IMR-90 (cell line): ENCODE results near the gene KANSL1L. TPM values are rescaled to one million over a fixed set of nuclear protein-coding genes. Genes with fewer than 3 reads are reported as not detected.

Experiments used
- ATAC-seq: fragments of 200-7000 bp; cut with Tn5 transposase; 2 replicates; pipeline ENCODE4 v1.9.1; 2020; ENCODE audit warnings: low read depth, mild to moderate bottlenecking, moderate library complexity
- BruUV-seq: library from RNA; stranded (reverse); fragments of 400-500 nt; replicated peaks from 2 replicates; lab custom pipeline; 2021; lab: Mats Ljungman, UMichigan
- CTCF ChIA-PET: fragments of 300-600 bp; formaldehyde crosslinking; extraction: SDS; loops from one replicate; lab custom pipeline; 2021; ENCODE audit warnings: antibody characterized with exemption; lab: Yijun Ruan, JAX
- POLR2A ChIA-PET: fragments of 300-600 bp; sonication (Branson Sonifier 250); formaldehyde crosslinking; loops from one replicate; lab custom pipeline; 2022; ENCODE audit warnings: antibody characterized with exemption; ENCODE audit not compliant: unreplicated experiment; lab: Charles Lee
- DNase-seq: peaks from one replicate; pipeline ENCODE4 v3.0.0; 2013
- H2AFZ ChIP-seq: replicated peaks from 2 replicates; pipeline ENCODE3; 2013; ENCODE audit warnings: low read length, mild to moderate bottlenecking; ENCODE audit not compliant: poor library complexity
- H2AK5ac ChIP-seq: 2 replicates; pipeline ENCODE4 v1.6.1; 2013; ENCODE audit warnings: low read depth, low read length, inconsistent platforms
- H2AK9ac ChIP-seq: replicated peaks from 2 replicates; pipeline ENCODE3; 2013; ENCODE audit warnings: mild to moderate bottlenecking, low read depth, low read length, moderate library complexity; ENCODE audit not compliant: poor library complexity
- H2BK120ac ChIP-seq: 2 replicates; pipeline ENCODE4 v1.6.1; 2013; ENCODE audit warnings: low read depth, low read length, inconsistent platforms
- H2BK15ac ChIP-seq: 3 replicates; pipeline ENCODE4 v1.6.1; 2013; ENCODE audit warnings: low read depth, low read length, inconsistent platforms
- H2BK20ac ChIP-seq: 2 replicates; pipeline ENCODE4 v1.6.1; 2013; ENCODE audit warnings: low read depth, mild to moderate bottlenecking, inconsistent platforms, low read length, moderate library complexity
- H2BK5ac ChIP-seq: 2 replicates; pipeline ENCODE4 v1.6.1; 2013; ENCODE audit warnings: mild to moderate bottlenecking, low read depth, low read length, inconsistent platforms; ENCODE audit not compliant: poor library complexity, severe bottlenecking
- H3K14ac ChIP-seq: replicated peaks from 2 replicates; pipeline ENCODE4 v1.6.1; 2013; ENCODE audit warnings: low read depth, low read length, inconsistent platforms
- H3K18ac ChIP-seq: 2 replicates; pipeline ENCODE4 v1.6.1; 2013; ENCODE audit warnings: low read depth, low read length, control low read depth
- H3K23ac ChIP-seq: 2 replicates; pipeline ENCODE4 v1.6.1; 2013; ENCODE audit warnings: low read depth, low read length, inconsistent platforms
- H3K27ac ChIP-seq: 2 replicates; pipeline ENCODE4 v1.5.1; 2013; ENCODE audit warnings: mild to moderate bottlenecking, control low read depth, low read length; ENCODE audit not compliant: insufficient read depth
- H3K27me3 ChIP-seq: 2 replicates; pipeline ENCODE4 v1.6.1; 2013; ENCODE audit warnings: low read length; ENCODE audit not compliant: control insufficient read depth, insufficient read depth
- H3K36me3 ChIP-seq: 2 replicates; pipeline ENCODE4 v1.6.1; 2013; ENCODE audit warnings: low read length, mixed read lengths; ENCODE audit not compliant: control insufficient read depth, insufficient read depth
- H3K4ac ChIP-seq: 2 replicates; pipeline ENCODE4 v1.6.1; 2013; ENCODE audit warnings: low read depth, low read length, inconsistent platforms
- H3K4me1 ChIP-seq: 2 replicates; pipeline ENCODE4 v1.6.1; 2013; ENCODE audit warnings: low read length, mixed read lengths; ENCODE audit not compliant: control insufficient read depth, insufficient read depth
- H3K4me2 ChIP-seq: 2 replicates; pipeline ENCODE4 v1.6.1; 2013; ENCODE audit warnings: low read depth, mild to moderate bottlenecking, control low read depth, low read length, moderate library complexity
- H3K4me3 ChIP-seq: 2 replicates; pipeline ENCODE4 v1.5.1; 2013; ENCODE audit warnings: low read depth, mild to moderate bottlenecking, control low read depth, low read length, moderate library complexity; ENCODE audit not compliant: insufficient read depth
- H3K56ac ChIP-seq: 2 replicates; pipeline ENCODE4 v1.6.1; 2013; ENCODE audit warnings: low read length, inconsistent platforms; ENCODE audit not compliant: insufficient read depth; ENCODE audit errors: extremely low read depth
- H3K79me1 ChIP-seq, 2 experiments: 2 replicates each; pipeline ENCODE4 v1.6.1; 2013; ENCODE audit warnings: low read length in 2 of 2, inconsistent platforms in 1 of 2, low read depth in 1 of 2
- H3K9ac ChIP-seq: 2 replicates; pipeline ENCODE4 v1.6.1; 2013; ENCODE audit warnings: low read depth, low read length, control low read depth
- H3K9me1 ChIP-seq: 2 replicates; pipeline ENCODE4 v1.6.1; 2013; ENCODE audit warnings: low read length, inconsistent platforms; ENCODE audit not compliant: insufficient read depth
- H3K9me3 ChIP-seq: 2 replicates; pipeline ENCODE4 v1.6.1; 2013; ENCODE audit warnings: low read length; ENCODE audit not compliant: control insufficient read depth, insufficient read depth
- H4K20me1 ChIP-seq: 2 replicates; pipeline ENCODE4 v1.6.1; 2013; ENCODE audit warnings: low read length, inconsistent platforms; ENCODE audit not compliant: insufficient read depth
- H4K5ac ChIP-seq: 2 replicates; pipeline ENCODE4 v1.6.1; 2013; ENCODE audit warnings: mild to moderate bottlenecking, low read depth, low read length, control low read depth
- H4K8ac ChIP-seq, 2 experiments: 2 replicates each; pipeline ENCODE4 v1.6.1; 2013; ENCODE audit warnings: low read depth in 2 of 2, low read length in 2 of 2, control low read depth in 1 of 2, inconsistent platforms in 1 of 2
- H4K91ac ChIP-seq: 2 replicates; pipeline ENCODE4 v1.6.1; 2013; ENCODE audit warnings: low read depth, low read length, inconsistent platforms; ENCODE audit not compliant: insufficient read depth
- BHLHE40 ChIP-seq: fragments of 150-350 bp; IDR thresholded peaks from 2 replicates; pipeline ENCODE4 v1.6.1; 2016; ENCODE audit warnings: mild to moderate bottlenecking, low read depth, low read length
- CEBPB ChIP-seq: IDR thresholded peaks from 2 replicates; pipeline ENCODE4 v1.6.1; 2012; ENCODE audit warnings: low read depth, low read length, improper control_type of control experiment
- CHD1 ChIP-seq: IDR thresholded peaks from 2 replicates; pipeline ENCODE4 v1.6.1; 2012; ENCODE audit warnings: low read depth, low read length, improper control_type of control experiment
- CTCF ChIP-seq: conservative IDR thresholded peaks from 2 replicates; pipeline ENCODE4 v1.5.1; 2012; ENCODE audit warnings: mild to moderate bottlenecking, low read depth, low read length, improper control_type of control experiment
- ELK1 ChIP-seq: fragments of 150-350 bp; IDR thresholded peaks from 2 replicates; pipeline ENCODE4 v1.6.1; 2016; ENCODE audit warnings: low read depth, mild to moderate bottlenecking, low read length, moderate library complexity, borderline replicate concordance
- FOS ChIP-seq: fragments of 150-350 bp; IDR thresholded peaks from 2 replicates; pipeline ENCODE4 v1.6.1; 2016; ENCODE audit warnings: low read depth, low read length
- MAFK ChIP-seq: IDR thresholded peaks from 2 replicates; pipeline ENCODE4 v1.6.1; 2012; ENCODE audit warnings: low read depth, low read length, improper control_type of control experiment
- MAZ ChIP-seq: IDR thresholded peaks from 2 replicates; pipeline ENCODE4 v1.6.1; 2012; ENCODE audit warnings: low read depth, mild to moderate bottlenecking, low read length, improper control_type of control experiment, moderate library complexity, borderline replicate concordance
- MXI1 ChIP-seq: IDR thresholded peaks from 2 replicates; pipeline ENCODE4 v1.6.1; 2012; ENCODE audit warnings: low read depth, mild to moderate bottlenecking, low read length, moderate library complexity, borderline replicate concordance
- NFE2L2 ChIP-seq: fragments of 150-350 bp; IDR thresholded peaks from 2 replicates; pipeline ENCODE4 v1.6.1; 2016; ENCODE audit warnings: low read depth, mild to moderate bottlenecking, low read length
- RAD21 ChIP-seq: IDR thresholded peaks from 2 replicates; pipeline ENCODE4 v1.6.1; 2012; ENCODE audit warnings: low read length, improper control_type of control experiment
- RCOR1 ChIP-seq: IDR thresholded peaks from 2 replicates; pipeline ENCODE4 v1.6.1; 2012; ENCODE audit warnings: mild to moderate bottlenecking, low read length, improper control_type of control experiment; ENCODE audit not compliant: insufficient replicate concordance
- RFX5 ChIP-seq: IDR thresholded peaks from 2 replicates; pipeline ENCODE4 v1.8.0; 2012; ENCODE audit warnings: low read depth, mild to moderate bottlenecking, low read length, moderate library complexity
- SMC3 ChIP-seq: fragments of 150-350 bp; IDR thresholded peaks from 2 replicates; pipeline ENCODE4 v1.6.1; 2016; ENCODE audit warnings: low read depth, mild to moderate bottlenecking, antibody characterized with exemption, low read length, moderate library complexity
- USF2 ChIP-seq: fragments of 150-350 bp; IDR thresholded peaks from 2 replicates; pipeline ENCODE4 v1.6.1; 2017; ENCODE audit warnings: mild to moderate bottlenecking, antibody characterized with exemption, low read length, low read depth
- WGBS, 2 experiments: methylation state at CpG; one replicate each; pipeline versions ENCODE4 v1.1.5 to v1.1.7; 2013; ENCODE audit warnings: missing lambda C conversion rate in 2 of 2; ENCODE audit not compliant: insufficient read length in 1 of 2; ENCODE audit errors: extremely low coverage in 2 of 2; 5-methylcytosine and 5-hydroxymethylcytosine counted together
- dilution Hi-C: fragments of 300-500 bp; cut with HindIII; formaldehyde crosslinking; loops from one replicate; pipeline ENCODE4 v1.14.3; 2018; ENCODE audit warnings: low sequenced_read_pairs; ENCODE audit not compliant: unreplicated experiment
- in situ Hi-C: fragments of 300-500 bp; cut with MboI; formaldehyde crosslinking; loops from 3 replicates; pipeline ENCODE4 v1.14.3; 2019; ENCODE audit warnings: low sequenced_read_pairs, inconsistent platforms, mixed read lengths
- intact Hi-C: fragments of 100-400 bp; cut with micrococcal nuclease; formaldehyde crosslinking; loops from 2 replicates; pipeline ENCODE4 v1.10.0; 2022
- polyA plus RNA-seq, 3 experiments: library from polyadenylated mRNA; depleted of rRNA; stranded (reverse); fragments of >200 nt; gene quantifications; 2 replicates each; pipeline ENCODE4 v1.2.3, GENCODE V29; 2012; ENCODE audit warnings: low replicate concordance in 1 of 3
- total RNA-seq: library from RNA; depleted of rRNA; stranded (reverse); fragments of >200 nt; gene quantifications from 2 replicates; pipeline ENCODE4 v1.2.3, GENCODE V29; 2012

KANSL1L gene
- total and polyA plus RNA-seq, 2 of the 4 experiments (the other 2 are of a cell fraction), result 3.1 to 7.2 TPM

GRCh38 chr2:209976698-209977385, 194.4 kb downstream of the KANSL1L start:
- intact Hi-C loops (loop anchor here (1.0 kb wide), 2 partner anchors 218 to 222 kb away; no protein-coding TSS in a partner anchor), dilution Hi-C loops (no loop called here), in situ Hi-C loops (loop anchor here (5.0 to 10.0 kb wide), 2 partner anchors 220 to 418 kb away; no protein-coding TSS in a partner anchor)
- Histone ChIP-seq H3K4me3 (no peak overlapping the region), H2BK120ac (no peak overlapping the region), H2AK5ac (no peak overlapping the region), H3K9me3 (no peaks in the 10 kb centered on the region), H3K27ac (no peak overlapping the region), H3K23ac (no peak overlapping the region), H3K14ac (no peak overlapping the region), H4K91ac (no peak overlapping the region), H4K5ac (no peak overlapping the region), H3K79me1 (no peaks in the 10 kb centered on the region), H3K9ac (no peak overlapping the region), H2AFZ (no peak overlapping the region), H2BK20ac (no peak overlapping the region), H4K8ac (no peak overlapping the region), H3K56ac (no peak overlapping the region), H3K27me3 (no peaks in the 10 kb centered on the region; the same call in 1 of the 2 replicates), H3K4me2 (no peak overlapping the region), H2BK15ac (no peak overlapping the region), H3K4ac (no peak overlapping the region), H2AK9ac (no peak overlapping the region), H3K18ac (no peak overlapping the region), H2BK5ac (no peak overlapping the region), H3K36me3 (no peaks in the 10 kb centered on the region), H3K9me1 (no peaks in the 10 kb centered on the region), H4K20me1 (no peaks in the 10 kb centered on the region), H3K4me1 (no peaks in the 10 kb centered on the region)
- WGBS, 2 experiments, result 80% methylated on average over 1 of the region's 9 CpGs; no CpG with 5 or more reads in 1 of the 2 experiments
- DNase-seq (no peak), ATAC-seq (no peak)
- CTCF ChIA-PET, result interaction anchor here (1.0 to 2.9 kb wide), 3 partner anchors 16 to 222 kb away, joined by 3 to 12 read pairs (median 7); no protein-coding TSS in a partner anchor
- no TSS peak for BruUV-seq
- POLR2A ChIA-PET, result no interaction called here
- TF ChIP-seq SMC3 (no peak), RAD21 (no peak), MAZ (no peak), ELK1 (no peak), CEBPB (no peak), FOS (no peak), MXI1 (no peak), RFX5 (no peak), NFE2L2 (no peak), BHLHE40 (no peak), RCOR1 (no peak), CHD1 (no peak), MAFK (no peak), CTCF (no peak), USF2 (no peak)
